CD14-positive monocyte (primary cell): ENCODE measurements around the gene NHS. TPM values are rescaled to one million over a fixed set of nuclear protein-coding genes. Genes with fewer than 3 reads are reported as not detected.

Experiments used
- DNase-seq, 3 donors: peaks; one replicate each; pipeline ENCODE4 v3.0.0-alpha.2; 2011 to 2022
- H2AFZ ChIP-seq: 2 replicates; pipeline ENCODE4 v1.6.0; 2012; ENCODE audit warnings: mild to moderate bottlenecking, low read depth, low read length, inconsistent platforms; ENCODE audit not compliant: insufficient read depth, poor library complexity, severe bottlenecking
- H3K27ac ChIP-seq, 2 donors: 1 replicate in 1 of 2; 2 replicates in 1 of 2; pipeline ENCODE4 v1.5.1; 2012 to 2013; ENCODE audit warnings: low read length in 2 of 2, control low read depth in 1 of 2, inconsistent platforms in 1 of 2, low read depth in 1 of 2, mild to moderate bottlenecking in 1 of 2
- H3K27me3 ChIP-seq, 2 donors: one replicate each; pipeline versions ENCODE4 v1.6.0 to v1.6.1; 2011 to 2013; ENCODE audit warnings: low read length in 2 of 2; ENCODE audit not compliant: control insufficient read depth in 2 of 2, insufficient read depth in 2 of 2
- H3K36me3 ChIP-seq, 2 donors: replicated peaks in 1 of 2; 1 replicate in 1 of 2; 2 replicates in 1 of 2; pipeline versions ENCODE4 v1.5.1 to v1.6.1; 2012 to 2013; ENCODE audit warnings: low read length in 2 of 2, control low read depth in 1 of 2, inconsistent platforms in 1 of 2, mild to moderate bottlenecking in 1 of 2; ENCODE audit not compliant: insufficient read depth in 2 of 2, control insufficient read depth in 1 of 2
- H3K4me1 ChIP-seq, 2 donors: 1 replicate in 1 of 2; 2 replicates in 1 of 2; pipeline versions ENCODE4 v1.5.1 to v1.6.1; 2012 to 2013; ENCODE audit warnings: low read length in 2 of 2, control low read depth in 1 of 2, inconsistent platforms in 1 of 2, mild to moderate bottlenecking in 1 of 2, moderate library complexity in 1 of 2; ENCODE audit not compliant: insufficient read depth in 2 of 2, control insufficient read depth in 1 of 2
- H3K4me2 ChIP-seq: replicated peaks from 2 replicates; pipeline ENCODE3; 2012; ENCODE audit warnings: low read length, moderate library complexity, mild to moderate bottlenecking; ENCODE audit not compliant: poor library complexity, severe bottlenecking; ENCODE audit errors: extremely low read depth
- H3K4me3 ChIP-seq, 3 experiments: fragments of 200-600 bp in 1 of 3; sonication (generic) in 1 of 3; replicated peaks in 1 of 3; 1 replicate in 2 of 3; 2 replicates in 1 of 3; pipeline ENCODE4 v1.5.1; 2011 to 2013; ENCODE audit warnings: low read length in 3 of 3, mild to moderate bottlenecking in 3 of 3, control low read depth in 2 of 3, low read depth in 2 of 3, inconsistent platforms in 1 of 3, moderate library complexity in 1 of 3
- H3K79me2 ChIP-seq: 2 replicates; pipeline ENCODE4 v1.6.0; 2012; ENCODE audit warnings: mild to moderate bottlenecking, control low read depth, inconsistent platforms, low read length, moderate library complexity; ENCODE audit not compliant: insufficient read depth
- H3K9ac ChIP-seq: 2 replicates; pipeline ENCODE4 v1.6.0; 2017; ENCODE audit warnings: low read length, mild to moderate bottlenecking; ENCODE audit not compliant: insufficient read depth, poor library complexity, severe bottlenecking
- H3K9me3 ChIP-seq, 2 donors: replicated peaks in 1 of 2; 1 replicate in 1 of 2; 2 replicates in 1 of 2; pipeline versions ENCODE4 v1.5.1 to v1.6.1; 2012 to 2013; ENCODE audit warnings: low read length in 2 of 2, control low read depth in 1 of 2; ENCODE audit not compliant: control insufficient read depth in 1 of 2, insufficient read depth in 1 of 2
- H4K20me1 ChIP-seq: 2 replicates; pipeline ENCODE4 v1.6.0; 2012; ENCODE audit warnings: mild to moderate bottlenecking, low read length, control low read depth, moderate library complexity; ENCODE audit not compliant: insufficient read depth
- H3K27ac Mint-ChIP-seq, 7 donors: one replicate each; pipeline ENCODE4 v1.8.0; 2020; ENCODE audit warnings: mild to moderate bottlenecking in 7 of 7, mixed read lengths in 7 of 7, moderate library complexity in 6 of 7, inconsistent platforms in 2 of 7
- H3K27me3 Mint-ChIP-seq, 3 donors: one replicate each; pipeline ENCODE4 v1.8.0; 2021 to 2022; ENCODE audit warnings: low read depth in 3 of 3, mild to moderate bottlenecking in 3 of 3, mixed read lengths in 3 of 3, moderate library complexity in 3 of 3, inconsistent platforms in 1 of 3
- H3K36me3 Mint-ChIP-seq, 2 donors: one replicate each; pipeline ENCODE4 v1.8.0; 2020; ENCODE audit warnings: mixed read lengths in 2 of 2, inconsistent platforms in 1 of 2, mild to moderate bottlenecking in 1 of 2
- H3K4me1 Mint-ChIP-seq: one replicate; pipeline ENCODE4 v1.8.0; 2020; ENCODE audit warnings: mild to moderate bottlenecking, mixed read lengths
- H3K4me3 Mint-ChIP-seq, 2 donors: one replicate each; pipeline ENCODE4 v1.8.0; 2020; ENCODE audit warnings: mild to moderate bottlenecking in 2 of 2, mixed read lengths in 2 of 2, moderate library complexity in 1 of 2
- H3K9me3 Mint-ChIP-seq, 7 donors: one replicate each; pipeline ENCODE4 v1.8.0; 2020 to 2022; ENCODE audit warnings: mixed read lengths in 7 of 7, mild to moderate bottlenecking in 6 of 7, moderate library complexity in 6 of 7, inconsistent platforms in 2 of 7
- CTCF ChIP-seq: fragments of 200-600 bp; IDR thresholded peaks from one replicate; pipeline ENCODE4 v1.8.0; 2022; ENCODE audit warnings: antibody characterized with exemption, mild to moderate bottlenecking
- WGBS: methylation state at CpG from one replicate; pipeline ENCODE4 v1.1.5; 2013; ENCODE audit warnings: missing lambda C conversion rate; ENCODE audit not compliant: insufficient coverage; 5-methylcytosine and 5-hydroxymethylcytosine counted together
- intact Hi-C, 2 donors: fragments of 100-400 bp; cut with micrococcal nuclease; formaldehyde crosslinking; loops; one replicate each; pipeline versions ENCODE4 v1.15.0 to v1.15.1; 2023
- polyA plus RNA-seq, 3 donors: library from polyadenylated mRNA; depleted of rRNA in 1 of 3; unstranded in 2 of 3; stranded (reverse) in 1 of 3; fragments of 300-500 nt in 2 of 3; fragments of >200 nt in 1 of 3; fragmentation: Illumina TruSeq in 2 of 3; gene quantifications; 1 replicate in 2 of 3; 2 replicates in 1 of 3; pipeline ENCODE4 v1.2.3, GENCODE V29; 2012 to 2021

NHS gene
- polyA plus RNA-seq, 3 donors = 0.86 to 1.8 (median 1.3) TPM

- intact Hi-C loops = no loop called here
- WGBS = 80% methylated on average over 1 of the region's 1 CpG
- Histone ChIP-seq H3K9me3 (no peaks in the 10 kb centered on the region), H3K79me2 (no peaks in the 10 kb centered on the region), H4K20me1 (no peaks in the 10 kb centered on the region), H2AFZ (no peak overlapping the region), H3K4me2 (no peak overlapping the region), H3K4me1 (no peaks in the 10 kb centered on the region), H3K36me3 (no peaks in the 10 kb centered on the region), H3K27ac (no peak overlapping the region), H3K4me3 (no peak overlapping the region), H3K27me3 (peaks cover 7 to 10% of the 10 kb centered on the region in 2 donors), H3K9ac (no peak overlapping the region)
- Mint-ChIP-seq H3K4me1 (no peaks in the 10 kb centered on the region), H3K9me3 (peaks cover 0 to 9% (median 5%) of the 10 kb centered on the region in 7 donors), H3K36me3 (no peaks in the 10 kb centered on the region), H3K27me3 (peaks cover 7 to 26% (median 20%) of the 10 kb centered on the region in 3 donors), H3K4me3 (no peak overlapping the region), H3K27ac (no peak overlapping the region)
- no peak for DNase-seq
- no peak for TF ChIP-seq CTCF
Observed at GRCh38 chrX:17494216-17494615, 119.2 kb downstream of the NHS start.

GRCh38 chrX:17495052-17495451 lies 120.1 kb downstream of the NHS start:
- Mint-ChIP-seq H3K27ac (no peak overlapping the region), H3K4me1 (no peaks in the 10 kb centered on the region), H3K4me3 (no peak overlapping the region), H3K27me3 (peaks cover 7 to 28% (median 20%) of the 10 kb centered on the region in 3 donors), H3K9me3 (peaks cover 0 to 8% (median 5%) of the 10 kb centered on the region in 7 donors), H3K36me3 (no peaks in the 10 kb centered on the region)
- Histone ChIP-seq H3K27ac (no peak overlapping the region), H3K36me3 (no peaks in the 10 kb centered on the region), H3K79me2 (no peaks in the 10 kb centered on the region), H3K4me1 (no peaks in the 10 kb centered on the region), H3K9ac (no peak overlapping the region), H3K4me2 (no peak overlapping the region), H3K27me3 (peaks cover 10 to 17% of the 10 kb centered on the region in 2 donors), H2AFZ (no peak overlapping the region), H3K4me3 (no peak overlapping the region), H4K20me1 (no peaks in the 10 kb centered on the region), H3K9me3 (no peaks in the 10 kb centered on the region)
- WGBS = no CpG with 5 or more reads among the region's 2 CpGs
- no peak for TF ChIP-seq CTCF
- DNase-seq = no peak
- intact Hi-C loops = no loop called here
